PC-9 (cell line): ENCODE data around the gene RNASE12. TPM values are rescaled to one million over a fixed set of nuclear protein-coding genes. Genes with fewer than 3 reads are reported as not detected.

ENCODE experiments used
- BruUV-seq: library from RNA; stranded (reverse); fragments of 400-500 nt; replicated peaks from 2 replicates; lab custom pipeline; 2021; lab: Mats Ljungman, UMichigan
- CTCF ChIA-PET: fragments of 300-600 bp; sonication (Branson Sonifier 250); formaldehyde crosslinking; loops from one replicate; lab custom pipeline; 2022; ENCODE audit warnings: antibody characterized with exemption; lab: Charles Lee
- POLR2A ChIA-PET: fragments of 300-600 bp; sonication (Branson Sonifier 250); formaldehyde crosslinking; loops from one replicate; lab custom pipeline; 2022; ENCODE audit warnings: antibody characterized with exemption; ENCODE audit not compliant: unreplicated experiment; lab: Charles Lee
- DNase-seq, 2 experiments: peaks; one replicate each; pipeline versions ENCODE4 v3.0.0 to v3.0.0-alpha.2; 2015 to 2022; ENCODE audit warnings: mixed read lengths in 1 of 2
- H2AFZ ChIP-seq: fragments of 200-600 bp; sonication (generic); 2 replicates; pipeline ENCODE4 v1.8.1; 2017; ENCODE audit warnings: antibody characterized with exemption
- H3F3A ChIP-seq: fragments of 200-600 bp; sonication (generic); 2 replicates; pipeline ENCODE4 v1.8.1; 2017; ENCODE audit warnings: antibody characterized with exemption, mild to moderate bottlenecking, low read depth; ENCODE audit not compliant: insufficient read depth
- H3K27ac ChIP-seq: fragments of 200-600 bp; sonication (generic); 2 replicates; pipeline ENCODE4 v1.6.1; 2016; ENCODE audit warnings: mixed run types
- H3K27me3 ChIP-seq: fragments of 200-600 bp; sonication (generic); 2 replicates; pipeline ENCODE4 v1.6.1; 2016; ENCODE audit warnings: low read depth, mixed run types; ENCODE audit not compliant: insufficient read depth
- H3K36me3 ChIP-seq: fragments of 200-600 bp; sonication (generic); 2 replicates; pipeline ENCODE4 v1.6.1; 2016; ENCODE audit warnings: low read depth, mixed run types
- H3K4me1 ChIP-seq: fragments of 200-600 bp; sonication (generic); replicated peaks from 2 replicates; pipeline ENCODE4 v1.6.1; 2016; ENCODE audit warnings: mixed run types; ENCODE audit not compliant: insufficient read depth
- H3K4me2 ChIP-seq: fragments of 200-600 bp; sonication (generic); 2 replicates; pipeline ENCODE4 v1.6.1; 2017; ENCODE audit warnings: mixed run types
- H3K4me3 ChIP-seq: fragments of 200-600 bp; sonication (generic); 2 replicates; pipeline ENCODE4 v1.6.1; 2016; ENCODE audit warnings: mixed run types
- H3K79me2 ChIP-seq: fragments of 200-600 bp; sonication (generic); 2 replicates; pipeline ENCODE4 v1.6.1; 2017; ENCODE audit warnings: low read depth, mixed run types
- H3K9me2 ChIP-seq: fragments of 200-600 bp; sonication (generic); 2 replicates; pipeline ENCODE4 v1.8.1; 2017; ENCODE audit warnings: mild to moderate bottlenecking; ENCODE audit not compliant: insufficient read depth
- H3K9me3 ChIP-seq: fragments of 200-600 bp; sonication (generic); 2 replicates; pipeline ENCODE4 v1.8.1; 2016; ENCODE audit warnings: low read depth; ENCODE audit not compliant: insufficient read depth
- H4K20me1 ChIP-seq: fragments of 200-600 bp; sonication (generic); 2 replicates; pipeline ENCODE4 v1.8.1; 2017; ENCODE audit not compliant: insufficient read depth
- EZH2 ChIP-seq: fragments of 200-600 bp; sonication (generic); IDR thresholded peaks from 2 replicates; pipeline ENCODE4 v1.8.0; 2017; ENCODE audit warnings: antibody characterized with exemption, low read depth
- intact Hi-C: fragments of 100-400 bp; cut with micrococcal nuclease; formaldehyde crosslinking; loops from one replicate; pipeline ENCODE4 v1.10.0; 2022; ENCODE audit not compliant: unreplicated experiment
- total RNA-seq: library from RNA; stranded (reverse); gene quantifications from 2 replicates; pipeline ENCODE4 v1.2.3, GENCODE V29; 2021
- TF ChIP-seq, protein P1 (sequence below): fragments of 200-600 bp; sonication (generic); conservative IDR thresholded peaks from 2 replicates; pipeline ENCODE4 v1.6.1; 2017; ENCODE audit warnings: mixed run types, antibody characterized with exemption, mild to moderate bottlenecking, moderate library complexity

The RNASE12 gene
- total RNA-seq, 1 experiment from 2014 or later: not detected

DNA sequence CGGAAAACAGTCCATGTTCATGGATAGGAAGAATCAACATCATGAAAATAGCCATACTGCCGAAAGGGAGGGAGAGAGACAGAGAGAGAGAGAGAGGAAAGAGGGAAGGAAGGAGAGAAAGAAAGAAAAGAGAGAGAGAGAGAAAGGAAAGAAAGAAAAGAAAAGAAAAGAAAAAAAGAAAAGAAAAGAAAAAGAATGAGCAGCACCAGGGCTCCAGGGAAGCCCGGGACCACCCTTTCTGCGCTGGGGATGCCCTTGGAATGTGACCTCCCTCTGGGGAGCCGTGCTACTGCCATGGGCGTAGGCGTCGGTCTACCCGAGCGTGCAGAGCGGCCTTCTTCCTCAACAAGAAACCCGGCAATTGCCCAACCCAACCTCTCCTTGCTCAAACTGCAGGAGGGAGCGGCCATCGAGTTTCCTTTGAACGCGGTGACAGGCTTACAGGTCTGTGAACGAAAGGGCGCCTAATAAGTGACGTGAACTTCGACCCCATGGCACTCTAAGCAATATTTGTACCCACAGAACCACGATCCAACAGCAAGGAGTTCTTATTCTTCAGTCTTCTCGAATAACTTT, 33.4 kb upstream of the RNASE12 start:
- Histone ChIP-seq H3K4me2 (peak overlapping the region; percentile 91), H4K20me1 (no peaks in the 10 kb centered on the region), H3K27me3 (no peaks in the 10 kb centered on the region), H3K9me3 (no peaks in the 10 kb centered on the region), H3K4me3 (peak overlapping the region; percentile 67), H3F3A (peaks cover 26% of the 10 kb centered on the region), H3K79me2 (no peaks in the 10 kb centered on the region), H3K27ac (peak overlapping the region; percentile 38; the same call in 1 of the 2 replicates), H2AFZ (peak overlapping the region; percentile 79), H3K4me1 (no peaks in the 10 kb centered on the region), H3K9me2 (no peaks in the 10 kb centered on the region), H3K36me3 (no peaks in the 10 kb centered on the region)
- POLR2A ChIA-PET: interaction anchor here (0.6 kb wide), 1 partner anchor 10 kb away, joined by 4 read pairs; no protein-coding TSS in a partner anchor
- DNase-seq: peak; percentile 34 to 81
- no TSS peak for BruUV-seq
- CTCF ChIA-PET: no interaction called here
- intact Hi-C loops: loop anchor here (1.0 to 10.0 kb wide), 3 partner anchors 11 to 350 kb away; no protein-coding TSS in a partner anchor
- TF ChIP-seq, protein P1, sequence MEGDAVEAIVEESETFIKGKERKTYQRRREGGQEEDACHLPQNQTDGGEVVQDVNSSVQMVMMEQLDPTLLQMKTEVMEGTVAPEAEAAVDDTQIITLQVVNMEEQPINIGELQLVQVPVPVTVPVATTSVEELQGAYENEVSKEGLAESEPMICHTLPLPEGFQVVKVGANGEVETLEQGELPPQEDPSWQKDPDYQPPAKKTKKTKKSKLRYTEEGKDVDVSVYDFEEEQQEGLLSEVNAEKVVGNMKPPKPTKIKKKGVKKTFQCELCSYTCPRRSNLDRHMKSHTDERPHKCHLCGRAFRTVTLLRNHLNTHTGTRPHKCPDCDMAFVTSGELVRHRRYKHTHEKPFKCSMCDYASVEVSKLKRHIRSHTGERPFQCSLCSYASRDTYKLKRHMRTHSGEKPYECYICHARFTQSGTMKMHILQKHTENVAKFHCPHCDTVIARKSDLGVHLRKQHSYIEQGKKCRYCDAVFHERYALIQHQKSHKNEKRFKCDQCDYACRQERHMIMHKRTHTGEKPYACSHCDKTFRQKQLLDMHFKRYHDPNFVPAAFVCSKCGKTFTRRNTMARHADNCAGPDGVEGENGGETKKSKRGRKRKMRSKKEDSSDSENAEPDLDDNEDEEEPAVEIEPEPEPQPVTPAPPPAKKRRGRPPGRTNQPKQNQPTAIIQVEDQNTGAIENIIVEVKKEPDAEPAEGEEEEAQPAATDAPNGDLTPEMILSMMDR: no peak
- TF ChIP-seq EZH2: no peak

DNA sequence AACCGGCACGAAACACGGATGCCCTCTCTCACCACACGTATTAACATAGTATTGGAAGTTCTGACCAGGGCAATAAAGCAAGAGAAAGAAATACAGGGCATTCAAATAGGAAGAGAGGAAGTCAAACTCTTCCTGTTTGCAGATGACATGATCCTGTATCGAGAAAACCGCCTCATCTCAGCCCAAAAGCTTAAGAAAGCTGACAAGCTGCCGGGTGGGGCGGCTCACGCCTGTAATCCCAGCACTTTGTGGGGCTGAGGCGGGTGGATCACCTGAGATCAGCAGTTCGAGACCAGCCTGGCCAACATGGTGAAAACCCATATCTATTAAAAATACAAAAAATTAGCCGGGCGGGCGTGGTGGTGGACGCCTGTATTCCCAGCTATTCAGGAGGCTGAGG, 32.6 kb upstream of the RNASE12 start:
- intact Hi-C loops: loop anchor here (10.0 kb wide), 1 partner anchor 351 kb away; no protein-coding TSS in a partner anchor
- no peak overlapping the region for H3K4me3 ChIP-seq

DNA sequence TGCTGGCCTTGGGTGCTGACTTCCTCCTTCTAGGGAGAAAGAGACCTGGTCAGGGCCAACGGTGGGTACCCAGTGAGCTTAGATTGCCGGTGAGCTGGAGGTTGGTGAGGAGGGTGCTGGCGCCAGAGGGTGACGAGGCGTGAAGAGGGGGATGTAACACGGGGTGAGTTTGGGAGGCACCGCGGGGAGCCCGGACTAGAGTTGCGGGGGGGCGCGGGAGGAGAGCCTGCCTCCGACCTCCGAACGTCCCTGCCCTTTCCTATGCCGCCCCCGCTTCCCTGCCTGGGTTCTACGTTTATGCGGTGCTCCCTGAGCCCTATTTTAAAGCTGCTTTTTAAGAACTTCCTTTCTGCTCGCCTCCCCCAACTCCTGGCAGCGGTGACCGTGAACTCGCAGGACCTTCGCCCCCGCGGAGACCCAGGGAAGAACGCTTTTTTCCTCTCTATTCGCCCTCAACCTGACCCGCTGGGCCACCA, 31.7 kb upstream of the RNASE12 start:
- intact Hi-C loops: loop anchor here (10.0 kb wide), 1 partner anchor 352 kb away; no protein-coding TSS in a partner anchor
- ChIA-PET CTCF (no interaction called here), POLR2A (no interaction called here)
- Histone ChIP-seq H3K27ac (no peak overlapping the region), H3K36me3 (no peaks in the 10 kb centered on the region), H3K9me3 (no peaks in the 10 kb centered on the region), H3K27me3 (no peaks in the 10 kb centered on the region), H2AFZ (no peak overlapping the region), H3K4me2 (no peak overlapping the region), H3K79me2 (no peaks in the 10 kb centered on the region), H4K20me1 (no peaks in the 10 kb centered on the region), H3F3A (peaks cover 26% of the 10 kb centered on the region), H3K9me2 (no peaks in the 10 kb centered on the region), H3K4me3 (no peak overlapping the region), H3K4me1 (no peaks in the 10 kb centered on the region)
- no TSS peak for BruUV-seq
- no peak for DNase-seq
- TF ChIP-seq, protein P1: no peak
- no peak for TF ChIP-seq EZH2

More for the DNA sequence above, 32.6 kb upstream of the RNASE12 start:
- POLR2A ChIA-PET: interaction anchor here (0.6 kb wide), 1 partner anchor 9 kb away, joined by 4 read pairs; no protein-coding TSS in a partner anchor
- Histone ChIP-seq H3K9me3 (no peaks in the 10 kb centered on the region), H3K79me2 (no peaks in the 10 kb centered on the region), H4K20me1 (no peaks in the 10 kb centered on the region), H2AFZ (no peak overlapping the region), H3F3A (peaks cover 26% of the 10 kb centered on the region), H3K4me1 (no peaks in the 10 kb centered on the region), H3K9me2 (no peaks in the 10 kb centered on the region), H3K36me3 (no peaks in the 10 kb centered on the region), H3K4me2 (peak overlapping the region; percentile 91; the same call in 1 of the 2 replicates), H3K27me3 (no peaks in the 10 kb centered on the region), H3K27ac (no peak overlapping the region)
- CTCF ChIA-PET: no interaction called here
- no peak for DNase-seq
- TF ChIP-seq, protein P1: no peak
- TF ChIP-seq EZH2: no peak
- no TSS peak for BruUV-seq
